NCI-H1105 (cell line): ENCODE results near the gene EZR.

ENCODE experiments used
- DNase-seq: peaks from one replicate; lab custom pipeline; 2025; lab: John Stamatoyannopoulos, UW

The EZR gene

DNA sequence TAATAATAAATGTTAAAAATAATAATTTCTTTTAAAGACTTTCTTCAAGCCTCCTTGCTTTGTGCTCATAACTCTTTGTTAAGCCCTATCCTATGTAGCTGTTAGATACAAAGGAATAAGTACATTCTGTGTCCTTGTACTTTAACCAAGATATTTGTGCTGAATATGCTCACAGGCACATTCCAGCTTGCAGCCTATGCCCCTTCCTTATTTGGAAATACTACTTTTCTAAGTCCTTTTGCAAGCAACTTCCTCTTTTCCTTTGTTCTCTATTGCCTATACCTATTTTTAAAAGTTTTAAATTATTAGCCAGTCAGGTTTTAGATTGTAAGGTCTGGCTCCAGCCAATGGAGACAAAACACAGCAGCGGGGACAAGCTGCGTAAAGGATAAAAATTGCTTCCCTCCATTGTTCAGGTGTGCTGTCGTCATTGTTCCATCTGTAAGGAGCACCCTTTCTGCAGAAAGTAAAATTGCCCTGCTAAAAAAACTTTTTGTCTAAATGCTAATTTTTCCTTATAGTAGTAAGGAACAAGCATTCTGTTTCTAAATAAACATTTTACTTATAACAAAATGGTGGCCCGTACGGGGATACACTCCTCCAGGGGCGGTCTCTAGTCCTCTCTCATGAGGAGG is 89.1 kb downstream of the EZR start:
- no peak for DNase-seq

DNA sequence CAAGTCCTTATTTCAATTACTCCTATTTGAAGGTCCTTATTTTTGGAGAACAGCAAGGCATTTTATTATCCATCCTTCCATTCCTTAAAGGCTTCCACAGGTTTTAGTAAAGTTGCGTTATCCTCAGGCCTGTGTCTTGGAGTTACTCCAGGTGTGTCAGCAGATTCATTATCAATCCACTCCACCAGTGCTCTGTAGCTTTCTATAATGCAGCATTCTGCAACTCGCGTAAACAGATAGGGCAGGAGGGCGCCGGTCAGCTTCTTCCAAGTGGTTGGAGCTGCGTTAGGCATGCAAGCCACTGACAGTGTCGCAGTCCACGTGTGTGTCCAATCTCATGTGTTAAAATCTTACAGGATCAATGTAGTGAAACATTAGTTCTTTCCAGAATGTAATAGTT is 93.5 kb downstream of the EZR start:
- DNase-seq: no peak

DNA sequence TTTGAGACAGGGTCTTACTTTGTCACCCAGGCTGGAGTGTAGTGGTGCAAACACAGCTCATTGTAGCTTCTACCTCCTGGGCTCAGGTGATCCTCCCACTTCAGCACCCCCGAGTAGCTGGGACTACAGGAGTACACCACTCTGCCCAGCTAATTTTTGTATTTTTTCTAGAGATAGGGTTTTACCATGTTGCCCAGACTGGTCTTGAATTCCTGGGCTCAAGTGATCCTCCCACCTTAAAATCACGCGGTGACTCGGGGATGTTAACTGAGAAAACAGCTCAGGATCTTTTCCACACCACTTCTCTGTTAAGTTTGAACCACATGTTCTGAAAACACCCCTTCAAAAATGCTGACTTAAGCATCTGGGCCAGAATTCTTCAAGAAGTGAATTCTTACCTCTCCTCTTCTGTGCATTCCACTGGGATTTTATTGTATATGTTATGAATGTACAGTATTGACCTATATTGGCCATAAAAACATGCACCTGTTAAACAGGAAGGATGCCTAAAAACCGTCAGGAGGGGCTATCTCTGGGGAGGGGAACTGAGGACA is 96.9 kb downstream of the EZR start:
- DNase-seq: no peak

GRCh38 chr6:158718461-158719046 is 100.6 kb downstream of the EZR start:
- no peak for DNase-seq

- no peak for DNase-seq
Observed at GRCh38 chr6:158717341-158718330, 101.5 kb downstream of the EZR start.
